ENCODE data around the gene IER5L.

The IER5L gene

DNA sequence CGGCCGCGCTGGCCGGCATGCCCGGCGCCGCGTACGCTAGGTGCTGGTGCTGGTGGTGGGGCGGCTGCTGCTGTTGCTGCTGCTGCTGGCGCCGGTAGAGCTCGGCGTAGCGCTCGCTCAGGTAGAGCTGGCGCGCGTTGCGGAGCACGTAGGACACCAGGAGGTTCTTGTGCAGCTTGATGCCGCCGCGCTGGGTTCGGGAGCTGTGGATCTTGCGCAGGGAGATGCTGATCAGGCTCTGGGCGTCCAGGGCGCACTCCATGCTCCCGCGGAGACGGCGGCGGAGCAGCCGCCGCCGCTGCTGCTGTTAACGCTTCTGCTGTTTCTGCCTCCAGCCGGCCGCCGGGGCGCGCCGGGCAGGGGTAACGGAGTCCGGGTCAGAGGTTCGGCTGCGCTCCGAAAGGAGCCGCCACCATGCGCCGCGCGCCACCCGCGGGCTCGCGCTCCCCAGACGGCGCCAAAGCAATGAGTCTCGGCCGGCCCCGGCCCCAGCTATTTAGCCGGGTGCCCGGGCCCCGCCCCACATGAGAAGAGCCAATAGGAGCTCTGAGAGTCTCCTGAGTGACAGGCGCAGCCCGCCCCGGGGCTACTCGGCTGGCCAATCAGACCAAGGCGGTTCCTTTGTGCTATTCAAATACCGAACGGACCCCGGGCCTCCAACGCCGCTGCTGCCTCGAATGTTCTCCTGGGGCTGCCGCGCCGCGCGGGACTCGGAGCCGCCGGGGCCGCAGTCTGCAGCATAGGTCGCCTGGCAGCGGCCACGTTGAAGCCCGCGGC, at the start of gene IER5L:
Gene IER5L (minus strand): TSS at position 471 of the 777 bp plus-strand sequence. CDS start 209 bp downstream, at position 262.
- peak; percentile 64 for DNase-seq (ENCODE audit: low read depth, low spot score)
- peak within 1 kb of the TSS; percentile 98 for H3K27ac ChIP-seq

GRCh38 chr9:129227843-129228189, 49.8 kb upstream of the IER5L start:
- no peak overlapping the region for H3K27ac ChIP-seq
- no peak for DNase-seq (ENCODE audit: low read depth, low spot score)

GRCh38 chr9:129225815-129226214, 47.8 kb upstream of the IER5L start:
- no peak for DNase-seq (ENCODE audit: low read depth, low spot score)
- no peak overlapping the region for H3K27ac ChIP-seq

DNA sequence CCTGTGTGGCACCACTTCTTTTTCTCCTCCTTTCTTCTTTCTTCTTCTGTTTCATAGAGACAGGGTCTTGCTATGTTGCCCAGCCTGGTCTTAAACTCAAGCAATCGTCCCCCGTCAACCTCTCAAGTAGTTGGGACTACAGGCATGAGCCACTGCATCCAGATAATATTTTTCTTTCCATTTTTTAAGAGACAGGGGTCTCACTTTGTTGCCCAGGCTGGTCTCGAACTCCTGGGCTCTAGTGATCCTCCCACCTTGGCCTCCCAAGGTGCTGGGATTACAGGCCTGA, 47.4 kb upstream of the IER5L start:
- no peak for DNase-seq (ENCODE audit: low read depth, low spot score)
- no peak overlapping the region for H3K27ac ChIP-seq

GRCh38 chr9:129224618-129225489, 46.8 kb upstream of the IER5L start:
- no peak for DNase-seq (ENCODE audit: low read depth, low spot score)
- no peak overlapping the region for H3K27ac ChIP-seq

GRCh38 chr9:129223551-129224208, 45.6 kb upstream of the IER5L start:
- no peak for DNase-seq (ENCODE audit: low read depth, low spot score)
- no peak overlapping the region for H3K27ac ChIP-seq

DNA sequence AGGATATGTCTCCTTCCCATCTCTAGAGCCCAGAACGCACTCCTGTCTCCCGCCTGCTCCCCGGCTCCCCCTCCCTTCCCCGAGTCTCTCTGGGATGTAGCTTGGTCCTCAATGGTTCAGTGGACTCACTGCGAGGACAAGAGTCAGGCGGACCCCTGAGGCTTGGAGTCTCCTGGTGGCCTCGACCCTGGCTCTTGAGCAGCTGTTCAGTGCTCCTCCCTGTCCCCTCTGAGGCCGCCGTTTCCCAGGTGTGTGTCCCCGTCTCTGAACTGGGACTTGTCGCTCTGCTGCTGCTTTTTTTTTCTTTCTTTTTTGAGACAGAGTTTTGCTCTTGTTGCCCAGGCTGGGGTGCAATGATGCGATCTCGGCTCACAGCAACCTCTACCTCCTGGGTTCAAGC, 44.8 kb upstream of the IER5L start:
- DNase-seq (ENCODE audit: low read depth, low spot score) = no peak
- no peak overlapping the region for H3K27ac ChIP-seq

DNA sequence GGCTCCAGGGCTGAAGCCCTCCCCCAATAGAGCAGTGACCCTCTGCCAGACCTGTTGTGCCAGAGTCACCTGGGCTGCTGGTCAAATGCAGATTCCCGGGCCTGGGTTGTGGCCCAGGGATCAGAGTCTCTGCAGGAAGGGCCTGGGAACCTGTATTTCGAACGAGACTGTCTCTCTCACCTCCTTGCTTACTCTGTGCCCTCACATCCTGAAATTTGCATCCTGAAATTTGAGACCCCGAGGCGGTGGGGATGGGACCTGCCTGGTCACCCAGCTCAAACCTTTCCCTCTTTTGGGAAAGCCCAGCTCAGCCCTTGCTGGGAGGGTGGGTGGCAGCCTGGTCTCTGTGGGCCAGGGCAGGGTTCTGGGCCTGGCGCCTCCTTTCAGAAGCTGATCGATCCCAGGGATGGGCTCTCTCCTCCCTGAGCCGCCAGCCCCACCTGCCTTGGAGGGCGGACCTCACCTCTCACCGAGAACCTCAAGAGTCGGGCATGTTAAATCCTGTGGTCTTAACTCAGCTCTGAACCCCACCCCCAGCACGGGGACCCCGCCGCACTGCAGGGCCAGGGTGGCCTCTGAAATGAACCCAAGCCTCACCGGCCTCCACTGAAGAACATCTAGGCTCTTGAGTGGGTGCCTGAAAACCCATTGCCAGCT, 44.0 kb upstream of the IER5L start:
- no peak for DNase-seq (ENCODE audit: low read depth, low spot score)
- no peak overlapping the region for H3K27ac ChIP-seq

DNA sequence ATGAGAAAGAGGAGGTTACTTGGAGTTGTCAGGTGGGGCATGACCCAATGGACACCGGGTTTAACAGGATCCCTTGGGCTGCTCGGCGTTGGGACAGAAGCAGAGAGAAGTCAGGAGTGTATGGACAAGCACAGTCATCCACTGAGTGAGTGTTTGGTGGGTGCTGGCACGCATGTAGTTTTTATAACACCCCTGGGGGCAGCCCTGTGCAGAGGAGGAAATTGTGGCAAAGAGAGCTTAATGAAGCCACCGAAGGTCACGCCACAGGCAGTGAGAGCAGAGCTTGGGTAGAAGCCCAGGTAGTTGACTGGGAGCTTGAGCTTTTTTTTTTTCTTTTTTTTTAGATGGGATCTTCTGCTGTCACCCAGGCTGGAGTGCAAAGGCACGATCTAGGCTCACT, 43.2 kb upstream of the IER5L start:
- no peak for DNase-seq (ENCODE audit: low read depth, low spot score)

GRCh38 chr9:129220771-129221170, 42.7 kb upstream of the IER5L start:
- H3K27ac ChIP-seq = no peak overlapping the region
- DNase-seq (ENCODE audit: low read depth, low spot score) = no peak

More for the DNA sequence above, 43.2 kb upstream of the IER5L start:
- H3K27ac ChIP-seq = no peak overlapping the region

DNA sequence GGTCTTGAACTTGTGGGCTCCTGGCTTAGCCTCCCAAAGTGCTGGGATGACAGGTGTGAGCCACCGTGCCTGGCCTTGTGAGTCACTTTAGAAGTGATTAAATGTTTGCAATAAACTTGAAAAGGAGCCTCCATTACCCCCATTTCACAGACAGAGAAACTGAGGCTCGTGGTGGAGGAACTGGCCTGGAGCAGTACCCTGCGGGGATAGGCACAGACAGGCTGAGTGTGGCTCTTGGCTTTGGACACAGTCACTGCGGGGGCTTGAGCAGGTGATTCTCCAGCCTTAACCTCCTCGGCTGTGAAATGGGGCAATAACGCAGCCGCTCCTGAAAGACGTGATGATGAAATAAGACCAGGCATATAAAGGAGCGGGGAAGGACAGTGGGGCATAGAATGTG, 40.9 kb upstream of the IER5L start:
- no peak overlapping the region for H3K27ac ChIP-seq
- no peak for DNase-seq (ENCODE audit: low read depth, low spot score)

GRCh38 chr9:129218272-129218625, 40.2 kb upstream of the IER5L start:
- H3K27ac ChIP-seq = no peak overlapping the region
- DNase-seq (ENCODE audit: low read depth, low spot score) = no peak

GRCh38 chr9:129213551-129213950, 35.5 kb upstream of the IER5L start:
- no peak for DNase-seq (ENCODE audit: low read depth, low spot score)
- no peak overlapping the region for H3K27ac ChIP-seq

DNA sequence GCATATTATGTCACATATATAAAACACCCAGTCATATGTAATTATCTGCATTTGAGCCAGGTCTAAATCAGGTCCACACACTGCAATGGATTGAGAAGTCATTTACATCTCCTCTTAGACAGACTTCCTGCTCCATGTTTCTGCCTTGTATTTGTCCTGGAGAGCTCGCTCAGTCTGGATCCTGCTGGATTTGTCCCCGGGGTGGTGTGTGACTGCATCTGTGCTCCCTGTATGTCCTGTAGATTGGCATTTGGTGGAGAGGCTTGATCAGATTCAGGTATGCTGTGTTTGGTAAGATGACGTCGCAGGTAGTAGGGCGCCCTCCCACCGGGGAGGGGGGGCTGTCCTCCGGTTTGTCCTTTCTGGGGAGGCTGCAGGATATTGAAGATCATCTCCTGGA, 33.6 kb upstream of the IER5L start:
- no peak for DNase-seq (ENCODE audit: low read depth, low spot score)
- H3K27ac ChIP-seq = no peak overlapping the region

DNA sequence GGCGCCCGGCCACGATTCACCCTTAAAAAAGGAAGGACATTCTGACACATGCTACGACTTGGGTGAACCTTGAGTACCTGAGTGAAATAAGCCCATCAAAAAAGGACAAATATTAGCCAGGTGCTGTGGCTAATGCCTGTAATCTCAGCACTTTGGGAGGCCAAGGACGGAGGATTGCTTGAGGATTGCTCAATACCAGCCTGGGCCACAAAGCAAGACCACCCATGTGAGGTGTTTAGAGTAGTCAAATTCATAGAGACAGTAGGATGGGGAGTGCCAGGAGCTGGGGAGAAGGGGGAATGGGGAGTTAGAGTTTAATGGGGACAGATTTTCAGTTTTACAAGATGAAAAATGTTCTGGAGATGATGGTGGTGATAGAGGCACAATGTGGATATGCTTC, 32.1 kb upstream of the IER5L start:
- no peak for DNase-seq (ENCODE audit: low read depth, low spot score)
- H3K27ac ChIP-seq = no peak overlapping the region

GRCh38 chr9:129209580-129209979, 31.5 kb upstream of the IER5L start:
- H3K27ac ChIP-seq = no peak overlapping the region
- DNase-seq (ENCODE audit: low read depth, low spot score) = no peak

DNA sequence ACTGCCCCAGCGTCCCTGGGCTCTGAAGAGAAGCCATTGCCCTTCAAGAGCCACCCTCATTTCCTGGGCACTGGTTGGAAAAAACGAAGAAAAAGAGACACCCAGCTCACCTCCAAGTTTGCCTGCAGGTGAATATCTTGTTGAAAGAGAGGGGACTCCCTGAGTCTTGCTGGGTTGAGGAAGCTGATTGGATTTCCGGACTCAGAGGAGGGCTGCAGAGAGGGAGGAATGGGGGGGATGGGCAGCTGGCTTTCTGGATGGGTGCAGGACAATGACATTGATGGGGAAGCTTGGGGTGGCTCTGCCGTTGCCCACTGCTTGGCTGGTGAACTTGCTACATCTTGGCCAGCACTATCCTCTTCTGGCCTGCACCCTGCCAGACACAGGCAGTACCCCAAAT, 31.0 kb upstream of the IER5L start:
- H3K27ac ChIP-seq = no peak overlapping the region
- DNase-seq (ENCODE audit: low read depth, low spot score) = no peak

DNA sequence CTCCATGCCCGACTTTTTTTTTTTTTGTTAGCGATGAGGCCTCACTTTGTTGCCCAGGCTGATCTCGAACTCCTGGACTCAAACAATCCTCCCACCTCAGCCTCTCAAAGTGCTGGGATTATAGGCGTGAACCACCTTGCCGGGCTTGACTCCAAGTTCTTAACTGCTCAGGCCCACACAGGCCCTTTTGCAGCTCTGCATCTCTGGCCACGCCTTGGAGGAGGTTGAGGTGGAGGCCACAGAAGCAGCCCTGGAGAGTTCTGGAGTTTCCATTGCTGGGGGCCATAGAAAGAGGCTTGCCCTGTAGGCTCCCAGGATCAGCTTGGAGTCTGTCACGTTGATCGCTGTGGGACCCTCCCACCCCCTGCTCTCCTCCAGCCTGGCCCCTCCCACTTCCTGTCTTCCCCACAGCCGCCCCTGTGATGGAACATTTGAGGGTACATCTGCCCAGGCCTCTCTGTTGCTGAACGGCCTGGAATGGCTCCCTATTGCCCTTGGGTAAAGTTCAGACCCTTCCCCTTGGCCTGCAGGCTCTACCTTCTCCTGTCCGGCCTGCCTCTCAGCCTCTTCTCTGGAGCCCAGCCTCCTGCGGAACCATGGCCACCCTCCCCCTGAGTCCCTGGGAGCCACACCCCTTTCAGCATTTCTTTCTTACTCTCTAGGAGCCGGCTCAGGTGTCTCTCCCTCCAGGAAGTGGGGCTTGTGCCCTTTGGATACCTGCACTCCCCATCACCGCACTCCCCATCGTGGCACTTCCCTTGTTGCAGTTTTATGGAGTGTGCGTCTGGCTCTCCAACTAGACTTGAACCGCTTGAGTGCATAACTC, 30.4 kb upstream of the IER5L start:
- H3K27ac ChIP-seq = no peak overlapping the region
- no peak for DNase-seq (ENCODE audit: low read depth, low spot score)

DNA sequence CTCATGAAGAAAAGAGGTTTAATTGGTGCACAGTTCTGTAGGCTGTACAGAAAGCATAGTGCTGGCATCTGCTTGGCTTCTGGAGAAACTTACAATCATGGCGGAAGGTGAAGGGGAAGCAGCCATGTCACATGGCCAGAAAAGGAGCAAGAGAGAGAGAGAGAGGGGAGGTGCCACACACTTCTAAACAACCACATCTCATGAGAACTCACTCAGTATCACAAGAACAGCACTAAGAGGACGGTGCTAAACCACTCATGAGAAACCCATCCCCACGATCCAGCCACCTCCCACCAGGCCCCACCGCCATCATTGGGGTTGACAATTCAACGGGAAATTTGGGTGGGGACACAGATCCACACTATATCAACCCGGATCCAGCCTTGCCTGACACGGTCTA, 28.8 kb upstream of the IER5L start:
- no peak for DNase-seq (ENCODE audit: low read depth, low spot score)
- H3K27ac ChIP-seq = no peak overlapping the region

DNA sequence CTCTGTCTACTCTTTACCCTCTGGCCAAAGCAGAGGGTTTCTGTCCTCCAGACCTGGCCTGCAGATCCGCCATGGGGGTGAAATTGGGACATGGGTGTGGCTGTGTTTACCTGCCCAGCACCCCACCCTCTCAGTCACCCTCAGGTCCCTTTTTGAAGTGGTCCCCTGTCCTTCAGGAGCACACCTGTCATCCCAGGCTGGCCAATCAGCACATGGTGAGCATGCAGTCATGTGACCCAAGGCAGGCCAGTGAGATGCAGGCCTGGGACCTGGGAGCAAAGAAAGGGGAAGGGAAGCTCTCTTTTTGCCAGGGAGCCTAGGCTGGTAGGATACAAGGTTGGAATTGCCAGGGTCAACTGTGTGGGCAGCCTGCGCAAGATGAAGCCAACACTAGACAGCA, 28.3 kb upstream of the IER5L start:
- H3K27ac ChIP-seq = no peak overlapping the region
- no peak for DNase-seq (ENCODE audit: low read depth, low spot score)
